ENCODE data around the gene NKAIN2.
A peak's percentile ranks its signal among the peaks of the same experiment; 100 is the strongest.
"Not testable (repeated sequence)": the region's sequence is repeated elsewhere in the genome, so short reads cannot be mapped to it uniquely, and the experiment has no call there.

NKAIN2 gene

GRCh38 chr6:124356811-124357210, 553.1 kb downstream of the NKAIN2 start:
- DNase-seq, result no peak

GRCh38 chr6:124368131-124368530, 564.5 kb downstream of the NKAIN2 start:
- DNase-seq, result no peak

GRCh38 chr6:124371974-124372475, 568.4 kb downstream of the NKAIN2 start:
- DNase-seq, result no peak

- no peak for DNase-seq
These were observed 569.7 kb downstream of the NKAIN2 start for GRCh38 chr6:124373386-124373785.

- no peak for DNase-seq
These were observed 585.5 kb downstream of the NKAIN2 start for GRCh38 chr6:124389127-124389526.

- no peak for DNase-seq
These were observed 589.9 kb downstream of the NKAIN2 start for GRCh38 chr6:124393536-124393935.

- DNase-seq, result no peak
These were observed 592.7 kb downstream of the NKAIN2 start for GRCh38 chr6:124396361-124396760.

- DNase-seq, result no peak
These were observed 596.8 kb downstream of the NKAIN2 start for GRCh38 chr6:124400261-124400999.

GRCh38 chr6:124410425-124410824, 606.8 kb downstream of the NKAIN2 start:
- DNase-seq, result not testable (repeated sequence)

GRCh38 chr6:124412657-124413056, 609.0 kb downstream of the NKAIN2 start:
- DNase-seq, result not testable (repeated sequence)

GRCh38 chr6:124420116-124420840, 616.6 kb downstream of the NKAIN2 start:
- DNase-seq, result no peak

- no peak for DNase-seq
These were observed 620.0 kb downstream of the NKAIN2 start for GRCh38 chr6:124423621-124424020.

- DNase-seq, result no peak
These were observed 627.2 kb downstream of the NKAIN2 start for GRCh38 chr6:124430740-124431318.

- DNase-seq, result no peak
These were observed 629.0 kb downstream of the NKAIN2 start for GRCh38 chr6:124432620-124433019.

- peak; percentile 27 for DNase-seq
These were observed 629.9 kb downstream of the NKAIN2 start for GRCh38 chr6:124433387-124434160.

GRCh38 chr6:124434421-124434820, 630.8 kb downstream of the NKAIN2 start:
- DNase-seq, result no peak

- no peak for DNase-seq
These were observed 633.1 kb downstream of the NKAIN2 start for GRCh38 chr6:124436803-124437202.

GRCh38 chr6:124438546-124439065, 634.9 kb downstream of the NKAIN2 start:
- DNase-seq, result no peak

- no peak for DNase-seq
These were observed 637.8 kb downstream of the NKAIN2 start for GRCh38 chr6:124441450-124441849.

GRCh38 chr6:124443541-124443940, 639.9 kb downstream of the NKAIN2 start:
- no peak for DNase-seq

- DNase-seq, result no peak
These were observed 641.9 kb downstream of the NKAIN2 start for GRCh38 chr6:124445581-124445980.

GRCh38 chr6:124446961-124447360, 643.3 kb downstream of the NKAIN2 start:
- no peak for DNase-seq

GRCh38 chr6:124459268-124459667, 655.6 kb downstream of the NKAIN2 start:
- no peak for DNase-seq
